ENCODE data around the gene CIB2. TPM values are rescaled to one million over a fixed set of nuclear protein-coding genes. Genes with fewer than 3 reads are reported as not detected.

The CIB2 gene
- polyA plus RNA-seq, 1 donor (not counting 4 experiments of a cell fraction or from before 2014, with no cell fraction given), result 4.1 TPM

- no peak overlapping the region for H3K4me2 ChIP-seq (ENCODE audit: control insufficient read depth, extremely low read depth, insufficient read depth, low read depth, low read length)
- no peaks in the 10 kb centered on the region for H4K20me1 ChIP-seq (ENCODE audit: control insufficient read depth, extremely low read depth, insufficient read depth, low read length)
- DNase-seq (ENCODE audit: low read depth, low spot score) (no peak), FAIRE-seq (no peak)
- no peak for TF ChIP-seq EZH2 (IDR thresholded peaks at IDR 0.05; ENCODE audit: low read length)
- TF ChIP-seq, protein P1, sequence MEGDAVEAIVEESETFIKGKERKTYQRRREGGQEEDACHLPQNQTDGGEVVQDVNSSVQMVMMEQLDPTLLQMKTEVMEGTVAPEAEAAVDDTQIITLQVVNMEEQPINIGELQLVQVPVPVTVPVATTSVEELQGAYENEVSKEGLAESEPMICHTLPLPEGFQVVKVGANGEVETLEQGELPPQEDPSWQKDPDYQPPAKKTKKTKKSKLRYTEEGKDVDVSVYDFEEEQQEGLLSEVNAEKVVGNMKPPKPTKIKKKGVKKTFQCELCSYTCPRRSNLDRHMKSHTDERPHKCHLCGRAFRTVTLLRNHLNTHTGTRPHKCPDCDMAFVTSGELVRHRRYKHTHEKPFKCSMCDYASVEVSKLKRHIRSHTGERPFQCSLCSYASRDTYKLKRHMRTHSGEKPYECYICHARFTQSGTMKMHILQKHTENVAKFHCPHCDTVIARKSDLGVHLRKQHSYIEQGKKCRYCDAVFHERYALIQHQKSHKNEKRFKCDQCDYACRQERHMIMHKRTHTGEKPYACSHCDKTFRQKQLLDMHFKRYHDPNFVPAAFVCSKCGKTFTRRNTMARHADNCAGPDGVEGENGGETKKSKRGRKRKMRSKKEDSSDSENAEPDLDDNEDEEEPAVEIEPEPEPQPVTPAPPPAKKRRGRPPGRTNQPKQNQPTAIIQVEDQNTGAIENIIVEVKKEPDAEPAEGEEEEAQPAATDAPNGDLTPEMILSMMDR (optimal IDR thresholded peaks at IDR 0.05 in 1 of 3, IDR thresholded peaks at IDR 0.05 in 1 of 3, conservative IDR thresholded peaks at IDR 0.05 in 1 of 3; ENCODE audit: extremely low read depth in 1 of 3, insufficient read depth in 2 of 3, low read length in 3 of 3), result no peak
- no peak overlapping the region for H3K27ac ChIP-seq (ENCODE audit: control insufficient read depth, insufficient read depth, low read length)
- H3K9ac ChIP-seq (ENCODE audit: control insufficient read depth, extremely low read depth, insufficient read depth, low read length), result no peak overlapping the region
- no peaks in the 10 kb centered on the region for H3K79me2 ChIP-seq (ENCODE audit: control insufficient read depth, insufficient read depth, low read length)
- H3K9me3 ChIP-seq (ENCODE audit: control insufficient read depth, low read depth, low read length), result no peaks in the 10 kb centered on the region
- no peaks in the 10 kb centered on the region for H3K9me1 ChIP-seq (ENCODE audit: control insufficient read depth, extremely low read depth, insufficient read depth, low read length)
- no peaks in the 10 kb centered on the region for H3K4me1 ChIP-seq (ENCODE audit: control insufficient read depth, extremely low read depth, insufficient read depth, low read length)
- H2AFZ ChIP-seq (ENCODE audit: control insufficient read depth, low read length), result no peak overlapping the region
- no peaks in the 10 kb centered on the region for H3K36me3 ChIP-seq (ENCODE audit: control insufficient read depth in 2 of 2, extremely low read depth in 1 of 2, insufficient read depth in 2 of 2, low read length in 2 of 2)
- no peaks in the 10 kb centered on the region for H3K27me3 ChIP-seq (ENCODE audit: control insufficient read depth, extremely low read depth, insufficient read depth, low read length)
- H3K4me3 ChIP-seq (ENCODE audit: control insufficient read depth in 2 of 3, extremely low read depth in 1 of 3, insufficient read depth in 2 of 3, low read depth in 1 of 3, low read length in 3 of 3), result no peak overlapping the region
- dilution Hi-C loops (cut with MboI; ENCODE audit: extremely low pct_ligation_motif_present, low sequenced_read_pairs), result no loop called here
These were observed 29.7 kb downstream of the CIB2 start for GRCh38 chr15:78101423-78102105.

DNA sequence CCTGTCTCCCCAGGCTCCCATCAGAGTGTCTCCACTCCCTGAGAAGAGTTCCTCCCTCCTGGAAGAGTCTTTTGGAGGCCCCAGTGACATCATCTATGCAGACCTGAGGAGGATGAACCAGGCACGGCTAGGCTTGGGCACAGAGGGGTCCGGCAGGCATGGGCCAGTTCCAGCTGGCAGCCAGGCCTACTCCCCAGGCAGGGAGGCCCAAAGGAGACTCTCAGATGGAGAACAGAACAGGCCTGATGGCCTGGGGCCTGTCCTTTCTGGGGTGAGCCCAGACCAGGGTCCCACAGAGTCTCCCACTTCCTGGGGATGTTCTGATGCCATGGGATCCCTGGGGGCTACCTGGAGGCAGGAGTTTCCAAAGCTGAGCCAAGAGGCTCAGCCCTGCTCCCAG, 30.4 kb downstream of the CIB2 start:
- FAIRE-seq, result no peak
- Histone ChIP-seq H3K4me1 (ENCODE audit: control insufficient read depth, extremely low read depth, insufficient read depth, low read length) (no peaks in the 10 kb centered on the region), H3K4me2 (ENCODE audit: control insufficient read depth, extremely low read depth, insufficient read depth, low read depth, low read length) (no peak overlapping the region), H3K36me3 (ENCODE audit: control insufficient read depth in 2 of 2, extremely low read depth in 1 of 2, insufficient read depth in 2 of 2, low read length in 2 of 2) (no peaks in the 10 kb centered on the region), H3K9me3 (ENCODE audit: control insufficient read depth, low read depth, low read length) (no peaks in the 10 kb centered on the region), H3K27me3 (ENCODE audit: control insufficient read depth, extremely low read depth, insufficient read depth, low read length) (no peaks in the 10 kb centered on the region), H3K9me1 (ENCODE audit: control insufficient read depth, extremely low read depth, insufficient read depth, low read length) (no peaks in the 10 kb centered on the region), H3K79me2 (ENCODE audit: control insufficient read depth, insufficient read depth, low read length) (no peaks in the 10 kb centered on the region), H3K27ac (ENCODE audit: control insufficient read depth, insufficient read depth, low read length) (no peak overlapping the region), H2AFZ (ENCODE audit: control insufficient read depth, low read length) (no peak overlapping the region), H3K9ac (ENCODE audit: control insufficient read depth, extremely low read depth, insufficient read depth, low read length) (no peak overlapping the region), H3K4me3 (ENCODE audit: control insufficient read depth in 2 of 3, extremely low read depth in 1 of 3, insufficient read depth in 2 of 3, low read depth in 1 of 3, low read length in 3 of 3) (no peak overlapping the region), H4K20me1 (ENCODE audit: control insufficient read depth, extremely low read depth, insufficient read depth, low read length) (no peaks in the 10 kb centered on the region)
- DNase-seq (ENCODE audit: low read depth, low spot score), result no peak
- dilution Hi-C loops (cut with MboI; ENCODE audit: extremely low pct_ligation_motif_present, low sequenced_read_pairs), result no loop called here
- no peak for TF ChIP-seq EZH2 (IDR thresholded peaks at IDR 0.05; ENCODE audit: low read length)
- TF ChIP-seq, protein P1 (optimal IDR thresholded peaks at IDR 0.05 in 1 of 3, IDR thresholded peaks at IDR 0.05 in 1 of 3, conservative IDR thresholded peaks at IDR 0.05 in 1 of 3; ENCODE audit: extremely low read depth in 1 of 3, insufficient read depth in 2 of 3, low read length in 3 of 3), result no peak

Measured in keratinocyte (primary cell).